Neural cell (in vitro differentiated cells): ENCODE measurements around the gene RALGAPB.

Experiments
- CTCF ChIP-seq: fragments of 450-650 bp; IDR thresholded peaks from 2 replicates; pipeline ENCODE4 v1.5.1; 2014; ENCODE audit warnings: antibody characterized with exemption, mild to moderate bottlenecking, moderate library complexity; ENCODE audit not compliant: poor library complexity, severe bottlenecking
- EP300 ChIP-seq: fragments of 450-650 bp; conservative IDR thresholded peaks from 2 replicates; pipeline ENCODE4 v1.6.1; 2014; ENCODE audit warnings: antibody characterized with exemption, mild to moderate bottlenecking, moderate library complexity; ENCODE audit not compliant: poor library complexity, severe bottlenecking
- EZH2 ChIP-seq: fragments of 200-600, 300-800 bp; shearing (Covaris generic), sonication (generic); IDR thresholded peaks from 2 replicates; pipeline ENCODE4 v1.6.1; 2014; ENCODE audit warnings: antibody characterized with exemption, low read length, borderline replicate concordance, mild to moderate bottlenecking; ENCODE audit not compliant: insufficient read depth, poor library complexity, severe bottlenecking
- MXI1 ChIP-seq: fragments of 450-650 bp; conservative IDR thresholded peaks from 2 replicates; pipeline ENCODE4 v1.6.1; 2014; ENCODE audit warnings: antibody characterized with exemption, mild to moderate bottlenecking; ENCODE audit not compliant: poor library complexity, severe bottlenecking
- POLR2AphosphoS5 ChIP-seq: IDR thresholded peaks from 2 replicates; pipeline ENCODE4 v1.6.1; 2012
- RAD21 ChIP-seq: fragments of 450-650 bp; conservative IDR thresholded peaks from 2 replicates; pipeline ENCODE4 v1.6.1; 2014; ENCODE audit warnings: antibody characterized with exemption, mild to moderate bottlenecking, moderate library complexity
- TAF1 ChIP-seq: IDR thresholded peaks from 2 replicates; pipeline ENCODE4 v1.6.1; 2012; ENCODE audit warnings: low read depth

GRCh38 chr20:38531021-38531420, 58.4 kb downstream of the RALGAPB start:
- no peak for TF ChIP-seq CTCF
- TF ChIP-seq POLR2AphosphoS5: no peak
- no peak for TF ChIP-seq MXI1
- TF ChIP-seq RAD21: no peak
- no peak for TF ChIP-seq EZH2
- TF ChIP-seq EP300: no peak
- TF ChIP-seq TAF1: no peak
